Tibial nerve (tissue), 4 donors: ENCODE measurements around the gene ARHGEF9.

ENCODE experiments used
- CTCF ChIP-seq, 5 experiments: fragments of 200-600 bp in 3 of 5; fragments of 450-650 bp in 2 of 5; sonication (generic) in 3 of 5; IDR thresholded peaks; one replicate each; pipeline ENCODE4 v1.5.1; 2016 to 2019; ENCODE audit warnings: antibody characterized with exemption in 5 of 5, mild to moderate bottlenecking in 3 of 5, moderate library complexity in 2 of 5
- EP300 ChIP-seq, 2 donors: sonication (generic); formaldehyde crosslinking; IDR thresholded peaks; one replicate each; pipeline ENCODE4 v1.6.1; 2017; ENCODE audit warnings: antibody characterized with exemption in 2 of 2, mild to moderate bottlenecking in 1 of 2
- POLR2A ChIP-seq, 2 donors: fragments of 450-650 bp; IDR thresholded peaks; one replicate each; pipeline ENCODE4 v1.6.1; 2017; ENCODE audit warnings: antibody characterized with exemption in 2 of 2, mild to moderate bottlenecking in 2 of 2, moderate library complexity in 2 of 2

- TF ChIP-seq CTCF (IDR thresholded peaks at IDR 0.05) (no peak), POLR2A (IDR thresholded peaks at IDR 0.05) (no peak), EP300 (IDR thresholded peaks at IDR 0.05) (no peak)
Measured at GRCh38 chrX:63817696-63818095, 32.7 kb upstream of the ARHGEF9 start.
